NCI-H146 treated with DMSO at 0.1 percent for 48 hours (cell line): ENCODE data around the gene KLHL25.
"Not testable (repeated sequence)": the region's sequence is repeated elsewhere in the genome, so short reads cannot be mapped to it uniquely, and the experiment has no call there.

Experiments used
- DNase-seq: peaks from one replicate; lab custom pipeline; 2025; ENCODE audit not compliant: unreplicated experiment; lab: John Stamatoyannopoulos, UW

The KLHL25 gene

GRCh38 chr15:85794598-85795336 lies at the start of gene KLHL25:
Gene KLHL25 (minus strand): TSS chr15:85794925. CDS start chr15:85769810, 25,115 bp downstream.
- peak; percentile 73 for DNase-seq

- DNase-seq: no peak
Measured at GRCh38 chr15:85840802-85841152, 46.1 kb upstream of the KLHL25 start.

GRCh38 chr15:85840079-85840801 lies 45.5 kb upstream of the KLHL25 start:
- DNase-seq: peak; percentile 29

GRCh38 chr15:85839643-85840042 lies 44.9 kb upstream of the KLHL25 start:
- no peak for DNase-seq

- no peak for DNase-seq
Measured at GRCh38 chr15:85838655-85839054, 43.9 kb upstream of the KLHL25 start.

GRCh38 chr15:85837881-85838280 lies 43.2 kb upstream of the KLHL25 start:
- no peak for DNase-seq

GRCh38 chr15:85837011-85837433 lies 42.3 kb upstream of the KLHL25 start:
- DNase-seq: no peak

GRCh38 chr15:85834651-85835050 lies 39.9 kb upstream of the KLHL25 start:
- DNase-seq: no peak

GRCh38 chr15:85832394-85832793 lies 37.7 kb upstream of the KLHL25 start:
- no peak for DNase-seq

- peak; percentile 28 for DNase-seq
Measured at GRCh38 chr15:85831415-85832113, 36.8 kb upstream of the KLHL25 start.

- DNase-seq: not testable (repeated sequence)
Measured at GRCh38 chr15:85829754-85830153, 35.0 kb upstream of the KLHL25 start.

- DNase-seq: no peak
Measured at GRCh38 chr15:85828874-85829273, 34.1 kb upstream of the KLHL25 start.

- no peak for DNase-seq
Measured at GRCh38 chr15:85828126-85828525, 33.4 kb upstream of the KLHL25 start.

GRCh38 chr15:85826756-85827515 lies 32.2 kb upstream of the KLHL25 start:
- no peak for DNase-seq

- DNase-seq: peak; percentile 5
Measured at GRCh38 chr15:85825719-85826118, 31.0 kb upstream of the KLHL25 start.

GRCh38 chr15:85825118-85825517 lies 30.4 kb upstream of the KLHL25 start:
- no peak for DNase-seq

- no peak for DNase-seq
Measured at GRCh38 chr15:85821545-85821944, 26.8 kb upstream of the KLHL25 start.

- no peak for DNase-seq
Measured at GRCh38 chr15:85819938-85820337, 25.2 kb upstream of the KLHL25 start.

GRCh38 chr15:85813234-85813633 lies 18.5 kb upstream of the KLHL25 start:
- DNase-seq: no peak

- no peak for DNase-seq
Measured at GRCh38 chr15:85810075-85810474, 15.3 kb upstream of the KLHL25 start.

- no peak for DNase-seq
Measured at GRCh38 chr15:85805420-85805819, 10.7 kb upstream of the KLHL25 start.
